Transverse colon (tissue), 4 donors: ENCODE measurements around the gene DHRS4.
"Not testable (repeated sequence)": the region's sequence is repeated elsewhere in the genome, so short reads cannot be mapped to it uniquely, and the experiment has no call there.

Experiments
- EP300 ChIP-seq: sonication (generic); formaldehyde crosslinking; IDR thresholded peaks from one replicate; pipeline ENCODE4 v1.6.1; 2017; ENCODE audit warnings: antibody characterized with exemption, low read depth
- POLR2A ChIP-seq: fragments of 450-650 bp; IDR thresholded peaks from one replicate; pipeline ENCODE4 v1.6.1; 2016; ENCODE audit warnings: antibody characterized with exemption, mild to moderate bottlenecking, moderate library complexity
- POLR2AphosphoS5 ChIP-seq, 3 donors: sonication (generic); formaldehyde crosslinking; IDR thresholded peaks; one replicate each; pipeline ENCODE4 v1.6.1; 2016; ENCODE audit warnings: antibody characterized with exemption in 3 of 3
- TF ChIP-seq, protein P1 (sequence below), 5 experiments: fragments of 200-600 bp in 3 of 5; fragments of 450-650 bp in 2 of 5; sonication (generic) in 3 of 5; IDR thresholded peaks; 1 replicate in 2 of 5; 2 replicates in 3 of 5; pipeline ENCODE4 v1.5.1; 2016 to 2017; ENCODE audit warnings: antibody characterized with exemption in 5 of 5, inconsistent platforms in 3 of 5, mild to moderate bottlenecking in 2 of 5, moderate library complexity in 1 of 5

DNA sequence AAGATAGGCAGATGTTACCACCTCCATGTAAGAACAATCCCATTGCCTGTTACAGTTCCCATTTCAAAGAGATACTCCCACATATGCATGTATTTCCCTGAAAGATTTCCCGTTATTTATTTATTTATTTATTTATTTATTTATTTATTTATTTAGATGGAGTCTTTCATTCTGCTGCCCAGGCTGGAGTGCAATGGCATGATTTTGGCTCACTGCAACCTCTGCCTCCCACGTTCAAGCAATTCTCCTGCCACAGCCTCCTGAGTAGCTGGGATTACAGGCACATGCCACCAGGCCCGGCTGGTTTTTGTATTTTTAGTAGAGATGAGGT lies 2.5 kb upstream of the DHRS4 start:
- TF ChIP-seq, protein P1, sequence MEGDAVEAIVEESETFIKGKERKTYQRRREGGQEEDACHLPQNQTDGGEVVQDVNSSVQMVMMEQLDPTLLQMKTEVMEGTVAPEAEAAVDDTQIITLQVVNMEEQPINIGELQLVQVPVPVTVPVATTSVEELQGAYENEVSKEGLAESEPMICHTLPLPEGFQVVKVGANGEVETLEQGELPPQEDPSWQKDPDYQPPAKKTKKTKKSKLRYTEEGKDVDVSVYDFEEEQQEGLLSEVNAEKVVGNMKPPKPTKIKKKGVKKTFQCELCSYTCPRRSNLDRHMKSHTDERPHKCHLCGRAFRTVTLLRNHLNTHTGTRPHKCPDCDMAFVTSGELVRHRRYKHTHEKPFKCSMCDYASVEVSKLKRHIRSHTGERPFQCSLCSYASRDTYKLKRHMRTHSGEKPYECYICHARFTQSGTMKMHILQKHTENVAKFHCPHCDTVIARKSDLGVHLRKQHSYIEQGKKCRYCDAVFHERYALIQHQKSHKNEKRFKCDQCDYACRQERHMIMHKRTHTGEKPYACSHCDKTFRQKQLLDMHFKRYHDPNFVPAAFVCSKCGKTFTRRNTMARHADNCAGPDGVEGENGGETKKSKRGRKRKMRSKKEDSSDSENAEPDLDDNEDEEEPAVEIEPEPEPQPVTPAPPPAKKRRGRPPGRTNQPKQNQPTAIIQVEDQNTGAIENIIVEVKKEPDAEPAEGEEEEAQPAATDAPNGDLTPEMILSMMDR (IDR thresholded peaks at IDR 0.05), result not testable (repeated sequence)
- TF ChIP-seq EP300; POLR2AphosphoS5 (IDR thresholded peaks at IDR 0.05); POLR2A: not testable (repeated sequence)
